PFSK-1 (cell line): ENCODE data around the gene TULP4.

ENCODE experiments used
- FOXP2 ChIP-seq: optimal IDR thresholded peaks from 2 replicates; pipeline ENCODE3; 2011; ENCODE audit warnings: borderline replicate concordance, control low read depth, inconsistent platforms; ENCODE audit not compliant: insufficient read depth; ENCODE audit errors: extremely low read length, extremely low read depth
- POLR2AphosphoS5 ChIP-seq: IDR thresholded peaks from 2 replicates; pipeline ENCODE4 v1.6.1; 2012; ENCODE audit warnings: low read depth, mild to moderate bottlenecking, control low read depth, low read length, moderate library complexity
- SIN3A ChIP-seq: IDR thresholded peaks from 2 replicates; pipeline ENCODE4 v1.6.1; 2012; ENCODE audit warnings: mild to moderate bottlenecking, low read length, moderate library complexity, borderline replicate concordance; ENCODE audit not compliant: insufficient read depth
- TAF1 ChIP-seq: IDR thresholded peaks from 2 replicates; pipeline ENCODE4 v1.6.1; 2012; ENCODE audit warnings: low read length, control low read depth, borderline replicate concordance; ENCODE audit not compliant: insufficient read depth
- TF ChIP-seq, protein P1 (sequence below), 2 experiments: IDR thresholded peaks; 2 replicates each; pipeline versions ENCODE4 v1.6.1 to v1.8.0; 2011 to 2012; ENCODE audit warnings: low read depth in 2 of 2, low read length in 2 of 2, control low read depth in 1 of 2, inconsistent platforms in 1 of 2, mild to moderate bottlenecking in 1 of 2, moderate library complexity in 1 of 2; ENCODE audit not compliant: insufficient read depth in 1 of 2

Gene TULP4

DNA sequence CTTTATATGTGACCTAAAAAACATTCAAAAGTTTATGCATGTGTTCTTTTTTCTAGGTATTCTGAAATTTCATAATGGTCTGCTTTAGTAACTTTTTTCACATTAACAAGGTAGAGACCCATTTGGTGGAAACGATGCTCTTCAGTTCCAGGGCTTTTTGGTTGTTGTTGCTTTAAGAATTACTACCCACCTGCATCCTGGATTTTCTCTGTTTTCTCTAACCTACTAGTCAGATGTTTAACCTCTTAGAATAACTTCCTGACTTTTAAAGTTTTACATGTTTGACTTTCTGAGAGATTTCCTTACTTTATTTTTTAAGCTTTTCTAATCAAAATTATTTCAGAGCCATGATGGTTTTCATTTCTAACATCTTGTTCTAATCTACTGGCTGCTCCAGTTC is 14.9 kb downstream of the TULP4 start:
- TF ChIP-seq POLR2AphosphoS5: no peak
- no peak for TF ChIP-seq SIN3A
- TF ChIP-seq, protein P1, sequence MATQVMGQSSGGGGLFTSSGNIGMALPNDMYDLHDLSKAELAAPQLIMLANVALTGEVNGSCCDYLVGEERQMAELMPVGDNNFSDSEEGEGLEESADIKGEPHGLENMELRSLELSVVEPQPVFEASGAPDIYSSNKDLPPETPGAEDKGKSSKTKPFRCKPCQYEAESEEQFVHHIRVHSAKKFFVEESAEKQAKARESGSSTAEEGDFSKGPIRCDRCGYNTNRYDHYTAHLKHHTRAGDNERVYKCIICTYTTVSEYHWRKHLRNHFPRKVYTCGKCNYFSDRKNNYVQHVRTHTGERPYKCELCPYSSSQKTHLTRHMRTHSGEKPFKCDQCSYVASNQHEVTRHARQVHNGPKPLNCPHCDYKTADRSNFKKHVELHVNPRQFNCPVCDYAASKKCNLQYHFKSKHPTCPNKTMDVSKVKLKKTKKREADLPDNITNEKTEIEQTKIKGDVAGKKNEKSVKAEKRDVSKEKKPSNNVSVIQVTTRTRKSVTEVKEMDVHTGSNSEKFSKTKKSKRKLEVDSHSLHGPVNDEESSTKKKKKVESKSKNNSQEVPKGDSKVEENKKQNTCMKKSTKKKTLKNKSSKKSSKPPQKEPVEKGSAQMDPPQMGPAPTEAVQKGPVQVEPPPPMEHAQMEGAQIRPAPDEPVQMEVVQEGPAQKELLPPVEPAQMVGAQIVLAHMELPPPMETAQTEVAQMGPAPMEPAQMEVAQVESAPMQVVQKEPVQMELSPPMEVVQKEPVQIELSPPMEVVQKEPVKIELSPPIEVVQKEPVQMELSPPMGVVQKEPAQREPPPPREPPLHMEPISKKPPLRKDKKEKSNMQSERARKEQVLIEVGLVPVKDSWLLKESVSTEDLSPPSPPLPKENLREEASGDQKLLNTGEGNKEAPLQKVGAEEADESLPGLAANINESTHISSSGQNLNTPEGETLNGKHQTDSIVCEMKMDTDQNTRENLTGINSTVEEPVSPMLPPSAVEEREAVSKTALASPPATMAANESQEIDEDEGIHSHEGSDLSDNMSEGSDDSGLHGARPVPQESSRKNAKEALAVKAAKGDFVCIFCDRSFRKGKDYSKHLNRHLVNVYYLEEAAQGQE (IDR thresholded peaks at IDR 0.05; ENCODE audit: insufficient read depth in 1 of 2, low read depth in 2 of 2, low read length in 2 of 2): no peak
- TF ChIP-seq TAF1: no peak
- TF ChIP-seq FOXP2: no peak

DNA sequence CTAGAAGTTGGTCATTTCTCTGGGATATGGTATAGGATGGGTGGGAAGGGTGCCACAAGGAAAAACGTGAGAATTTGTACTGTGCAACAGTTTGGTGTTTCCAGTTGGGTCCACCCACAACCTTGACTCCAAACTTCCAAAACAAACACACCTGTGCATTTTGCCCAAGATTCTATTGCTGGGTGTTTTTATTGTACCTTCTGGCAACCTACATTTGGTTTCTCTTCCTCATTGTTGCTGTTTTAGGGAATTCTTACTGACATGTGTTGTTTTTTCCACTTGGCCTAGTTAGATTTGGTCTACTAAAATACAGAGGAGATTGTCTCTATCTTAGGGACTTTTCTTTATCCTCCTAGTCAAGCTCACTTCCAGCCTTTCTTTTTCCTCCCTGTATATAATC is 16.7 kb downstream of the TULP4 start:
- TF ChIP-seq FOXP2: no peak
- no peak for TF ChIP-seq SIN3A
- TF ChIP-seq, protein P1 (IDR thresholded peaks at IDR 0.05; ENCODE audit: insufficient read depth in 1 of 2, low read depth in 2 of 2, low read length in 2 of 2): no peak

DNA sequence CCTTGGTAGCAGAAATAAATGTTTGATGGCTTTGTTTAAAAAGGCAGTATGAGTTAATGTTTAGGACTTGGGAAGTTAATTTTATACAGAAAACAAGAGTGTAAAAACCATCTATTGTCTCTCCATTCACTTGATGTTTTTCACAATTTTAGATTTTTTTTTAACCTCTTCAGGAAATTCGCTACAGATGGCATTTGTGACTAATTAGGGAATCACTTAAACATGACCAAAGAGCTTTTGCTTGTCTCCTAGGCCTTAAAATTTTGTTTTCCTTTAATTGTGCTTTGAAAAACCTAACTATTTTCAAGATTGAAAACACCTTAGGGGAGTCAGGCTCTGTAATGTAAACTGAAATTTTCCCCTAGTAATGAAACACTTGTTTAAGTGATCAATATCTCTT is 17.3 kb downstream of the TULP4 start:
- no peak for TF ChIP-seq FOXP2
- no peak for TF ChIP-seq TAF1
- TF ChIP-seq, protein P1 (IDR thresholded peaks at IDR 0.05; ENCODE audit: insufficient read depth in 1 of 2, low read depth in 2 of 2, low read length in 2 of 2): no peak
- no peak for TF ChIP-seq SIN3A
- no peak for TF ChIP-seq POLR2AphosphoS5

DNA sequence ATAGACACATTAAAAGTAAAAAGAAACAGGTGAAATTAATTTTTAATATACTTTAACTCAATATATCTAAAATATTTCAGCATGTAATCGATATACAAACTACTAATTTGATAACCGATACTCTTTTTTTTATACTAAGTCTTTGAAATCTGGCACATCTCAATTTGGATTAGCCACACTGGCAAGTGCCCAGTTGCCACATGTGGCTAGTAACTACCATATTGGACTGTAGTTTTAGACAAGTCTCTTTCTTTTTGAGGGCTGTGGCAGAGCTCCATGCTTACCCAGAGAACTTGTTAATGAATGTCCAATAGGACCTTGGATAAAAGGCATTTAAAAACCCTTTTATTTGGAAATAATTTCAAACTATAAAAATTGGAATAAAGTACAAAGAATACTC is 17.8 kb downstream of the TULP4 start:
- TF ChIP-seq SIN3A: no peak
- TF ChIP-seq POLR2AphosphoS5: no peak
- TF ChIP-seq, protein P1 (IDR thresholded peaks at IDR 0.05; ENCODE audit: insufficient read depth in 1 of 2, low read depth in 2 of 2, low read length in 2 of 2): no peak
- TF ChIP-seq FOXP2: no peak
- no peak for TF ChIP-seq TAF1

DNA sequence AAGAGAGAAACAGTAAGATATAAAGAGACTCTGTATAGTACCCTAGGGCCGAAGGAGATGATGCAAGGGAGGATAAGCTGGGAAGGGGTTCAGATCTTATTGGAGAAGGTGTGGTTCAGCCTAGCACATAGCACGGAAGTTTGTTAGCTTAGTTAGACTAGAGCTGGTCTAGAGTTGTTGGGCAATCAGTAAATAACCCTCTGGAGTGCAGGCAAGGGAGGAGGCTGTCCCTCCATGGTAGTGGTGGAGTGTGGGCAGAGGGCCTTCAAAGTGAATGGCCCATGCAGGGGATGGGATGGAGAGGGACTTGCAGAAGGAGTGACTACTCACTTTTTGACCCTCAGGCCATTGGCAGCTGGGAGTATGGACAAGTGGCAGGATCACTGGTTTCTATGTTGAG is 20.0 kb downstream of the TULP4 start:
- TF ChIP-seq SIN3A (no peak), TAF1 (no peak), POLR2AphosphoS5 (no peak), FOXP2 (no peak)
- TF ChIP-seq, protein P1 (IDR thresholded peaks at IDR 0.05; ENCODE audit: insufficient read depth in 1 of 2, low read depth in 2 of 2, low read length in 2 of 2): no peak
